Measurements from ENCODE around the gene DCPS.
A peak's percentile ranks its signal among the peaks of the same experiment; 100 is the strongest.
"Not testable (repeated sequence)": the region's sequence is repeated elsewhere in the genome, so short reads cannot be mapped to it uniquely, and the experiment has no call there.

DCPS gene

GRCh38 chr11:126345283-126345682 is 41.4 kb downstream of the DCPS start:
- DNase-seq (ENCODE audit: low read depth in 3 of 3): no peak

DNA sequence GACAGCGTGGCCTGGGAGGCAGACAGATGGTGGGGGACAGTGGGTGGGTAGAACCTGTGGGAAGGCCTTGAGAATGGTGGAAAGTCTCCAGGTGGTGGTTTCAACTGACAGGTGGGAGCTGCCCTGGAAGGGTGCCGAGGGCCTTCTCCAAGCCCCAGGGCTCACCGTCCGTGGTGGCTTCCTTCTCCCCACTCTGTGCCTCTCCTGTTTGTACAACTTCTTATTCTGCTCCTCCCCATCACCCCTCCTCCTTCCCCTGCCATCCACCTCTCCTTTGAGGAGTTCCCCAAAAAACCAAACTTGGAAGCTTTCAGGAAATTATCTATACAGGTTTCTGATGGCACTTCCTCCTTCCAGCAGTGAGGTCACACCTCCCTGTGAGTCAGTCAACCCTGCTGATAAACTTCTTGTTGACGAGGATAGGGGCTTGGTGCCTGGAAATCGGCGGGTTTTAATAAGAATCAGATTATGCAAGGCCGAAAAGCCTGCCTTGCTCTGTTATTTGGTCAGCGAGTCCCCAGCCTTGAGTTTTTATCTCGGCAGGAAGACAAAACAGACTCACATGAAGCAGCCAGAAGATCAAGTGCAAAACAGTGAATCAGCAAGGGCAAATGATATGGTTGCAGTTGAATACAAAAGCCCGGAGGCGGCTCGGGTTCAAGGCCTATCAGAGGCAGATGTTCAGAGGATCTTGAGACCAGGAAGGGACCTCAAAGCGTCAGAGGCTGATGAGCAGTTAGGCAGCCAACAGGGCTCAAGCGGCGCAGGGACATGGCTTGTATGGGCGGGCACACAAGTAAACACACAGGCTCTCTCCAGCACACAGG is 42.1 kb downstream of the DCPS start:
- no peak for DNase-seq (ENCODE audit: low read depth in 3 of 3)

DNA sequence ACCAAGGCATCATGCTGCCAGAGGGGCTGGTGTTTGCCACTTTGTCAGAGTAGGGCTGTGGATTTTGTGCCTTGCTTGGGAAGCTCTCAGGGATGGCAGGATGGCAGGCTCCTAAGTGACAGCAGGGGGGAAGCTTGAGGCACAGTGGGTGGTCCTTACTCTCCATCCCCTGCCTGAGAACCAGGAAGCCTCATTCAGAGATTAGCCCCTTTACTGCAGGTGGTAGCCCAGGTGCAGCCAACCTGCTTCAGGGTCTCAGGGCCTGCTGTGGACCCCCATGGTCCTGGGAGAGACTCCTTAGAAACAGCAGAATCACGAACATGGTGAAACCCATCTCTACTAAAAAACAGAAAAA is 42.7 kb downstream of the DCPS start:
- no peak for DNase-seq (ENCODE audit: low read depth in 3 of 3)

GRCh38 chr11:126346946-126347345 is 43.1 kb downstream of the DCPS start:
- not testable (repeated sequence) for DNase-seq (ENCODE audit: low read depth in 3 of 3)

GRCh38 chr11:126347751-126348668 is 44.1 kb downstream of the DCPS start:
- no peak for DNase-seq (ENCODE audit: low read depth in 3 of 3)

DNA sequence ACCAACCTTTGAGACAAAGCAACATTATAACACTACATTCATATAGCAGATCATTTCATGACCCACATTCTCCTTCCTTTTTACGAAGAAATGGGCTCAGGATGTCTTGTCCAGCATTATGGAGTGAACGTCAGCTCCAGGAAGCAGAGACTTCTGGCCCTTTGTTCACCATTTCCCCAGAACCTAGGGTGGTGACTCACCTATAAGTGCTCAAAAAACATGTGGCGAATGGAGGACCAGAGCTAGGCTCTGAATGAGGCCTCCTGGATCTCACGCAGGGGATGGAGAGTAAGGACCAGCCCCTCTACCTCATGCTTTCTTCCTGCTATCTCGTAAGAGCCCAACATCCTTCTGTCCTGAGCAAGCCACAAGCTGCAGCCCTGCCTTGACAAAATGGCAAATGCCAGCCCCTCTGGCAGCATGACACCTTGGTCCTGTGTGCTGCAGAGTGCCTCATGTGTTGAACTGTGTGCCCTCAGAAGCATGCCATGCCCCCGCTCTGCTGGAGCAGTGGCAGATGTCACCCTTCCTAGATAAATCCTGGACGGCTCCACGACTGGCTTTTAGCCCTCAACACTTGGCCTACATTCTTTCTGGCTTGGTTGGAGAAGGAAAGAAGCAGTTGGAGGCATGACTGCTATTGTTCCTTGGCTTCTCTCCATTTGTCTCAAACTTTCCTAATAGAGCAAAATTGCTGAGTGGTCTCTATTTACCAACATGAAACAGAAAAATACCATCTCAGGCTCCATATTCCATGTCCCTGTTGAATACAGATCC is 45.1 kb downstream of the DCPS start:
- no peak for DNase-seq (ENCODE audit: low read depth in 3 of 3)

- no peak for DNase-seq (ENCODE audit: low read depth in 3 of 3)
Measured at GRCh38 chr11:126350836-126351235, 47.0 kb downstream of the DCPS start.

DNA sequence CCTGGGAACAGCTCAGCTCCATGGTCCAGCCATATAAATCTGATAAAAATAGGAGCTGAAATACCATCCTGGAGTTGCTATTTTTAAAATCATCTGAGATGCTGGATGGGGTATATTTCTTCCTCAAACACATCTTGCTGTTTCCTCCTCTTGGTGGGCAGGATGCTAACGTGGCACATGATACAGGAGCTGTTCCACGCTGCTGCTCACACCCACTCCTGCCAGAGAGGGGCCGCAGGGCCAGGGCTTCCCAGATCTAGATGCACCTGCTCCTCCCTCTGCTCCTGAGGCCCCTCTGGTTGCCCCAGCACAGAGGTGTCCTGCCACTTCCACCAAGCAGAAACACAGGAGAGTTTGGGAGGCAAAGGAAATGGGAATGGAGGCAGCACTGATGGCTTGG is 48.3 kb downstream of the DCPS start:
- DNase-seq (ENCODE audit: low read depth in 3 of 3): no peak

GRCh38 chr11:126352934-126353801 is 49.3 kb downstream of the DCPS start:
- no peak for DNase-seq (ENCODE audit: low read depth in 3 of 3)

- DNase-seq (ENCODE audit: low read depth in 3 of 3): no peak
Measured at GRCh38 chr11:126354631-126355323, 50.9 kb downstream of the DCPS start.

GRCh38 chr11:126355324-126355925 is 51.6 kb downstream of the DCPS start, which contains the start of gene ST3GAL4:
TSS of gene ST3GAL4 (plus strand) at chr11:126355686. CDS start at chr11:126406156, 50,470 bp downstream.
- peak; percentile 37 to 82 (median 59) for DNase-seq (ENCODE audit: low read depth in 3 of 3)

- no peak for DNase-seq (ENCODE audit: low read depth in 3 of 3)
Measured at GRCh38 chr11:126355926-126356897, 52.4 kb downstream of the DCPS start.

DNA sequence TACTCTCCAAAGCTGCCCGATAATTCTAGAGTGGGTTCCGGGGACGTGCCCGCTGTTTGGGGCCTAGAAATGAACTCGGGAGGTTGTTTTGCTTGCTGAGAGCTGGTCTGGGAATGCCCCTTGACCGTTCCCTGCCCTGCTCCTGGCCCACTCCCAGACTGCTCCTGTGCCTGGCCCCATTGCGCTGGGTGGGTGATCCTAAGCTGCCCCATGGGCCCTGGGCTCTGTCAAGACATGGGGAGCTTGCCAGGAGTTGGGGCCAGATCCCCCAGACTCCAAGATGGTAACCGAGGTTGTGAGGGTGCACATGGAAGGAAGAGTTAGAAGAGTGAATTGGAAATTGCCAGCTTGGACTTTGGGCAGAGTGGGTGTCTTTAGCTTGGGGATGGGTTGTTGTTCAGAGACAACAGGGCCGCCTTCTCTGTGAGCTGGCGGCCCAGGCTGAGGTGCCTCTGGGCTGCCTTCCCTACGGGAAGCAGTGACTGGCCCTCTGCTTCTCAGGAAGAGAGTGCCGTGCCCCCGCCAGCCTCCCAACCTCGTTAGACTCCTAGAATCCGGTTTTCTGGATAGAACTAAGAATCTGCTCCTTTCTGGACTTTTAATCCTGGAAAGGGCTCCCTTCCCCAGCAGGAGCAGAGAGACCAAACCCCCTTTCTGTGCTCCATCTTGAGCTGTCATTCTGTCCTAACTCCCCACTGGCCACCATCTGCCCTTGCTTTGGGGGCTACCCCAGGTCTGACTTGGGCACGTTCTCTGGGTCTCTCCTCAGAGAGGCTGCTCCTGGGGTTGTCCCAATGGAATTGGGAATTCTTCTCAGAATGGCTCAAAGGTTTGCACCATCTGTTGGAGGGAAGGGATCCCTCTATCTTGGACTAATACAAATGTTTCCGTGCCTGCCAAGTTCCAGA is 53.4 kb downstream of the DCPS start:
- DNase-seq (ENCODE audit: low read depth in 3 of 3): no peak

- no peak for DNase-seq (ENCODE audit: low read depth in 3 of 3)
Measured at GRCh38 chr11:126357969-126358762, 54.3 kb downstream of the DCPS start.

DNA sequence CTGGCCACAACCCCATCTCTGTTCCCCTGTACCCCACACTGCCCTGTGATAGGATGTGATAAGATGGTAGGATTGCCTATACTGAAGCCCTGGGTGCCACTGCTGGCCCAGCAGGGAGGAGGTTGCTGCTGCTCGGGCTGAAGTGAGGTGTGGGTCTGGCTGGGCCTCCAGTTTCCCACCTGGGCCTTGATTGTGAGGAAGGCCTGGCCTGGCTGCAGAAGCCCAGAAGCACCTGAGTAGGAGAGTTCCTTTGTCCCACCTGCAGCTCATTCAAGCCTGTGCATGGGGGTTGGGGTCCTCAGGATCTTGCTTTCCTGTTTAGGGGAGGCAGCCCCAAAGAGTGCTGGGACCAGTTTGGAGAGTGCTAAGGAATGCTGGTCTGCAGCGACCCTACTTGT is 54.9 kb downstream of the DCPS start:
- no peak for DNase-seq (ENCODE audit: low read depth in 3 of 3)

DNA sequence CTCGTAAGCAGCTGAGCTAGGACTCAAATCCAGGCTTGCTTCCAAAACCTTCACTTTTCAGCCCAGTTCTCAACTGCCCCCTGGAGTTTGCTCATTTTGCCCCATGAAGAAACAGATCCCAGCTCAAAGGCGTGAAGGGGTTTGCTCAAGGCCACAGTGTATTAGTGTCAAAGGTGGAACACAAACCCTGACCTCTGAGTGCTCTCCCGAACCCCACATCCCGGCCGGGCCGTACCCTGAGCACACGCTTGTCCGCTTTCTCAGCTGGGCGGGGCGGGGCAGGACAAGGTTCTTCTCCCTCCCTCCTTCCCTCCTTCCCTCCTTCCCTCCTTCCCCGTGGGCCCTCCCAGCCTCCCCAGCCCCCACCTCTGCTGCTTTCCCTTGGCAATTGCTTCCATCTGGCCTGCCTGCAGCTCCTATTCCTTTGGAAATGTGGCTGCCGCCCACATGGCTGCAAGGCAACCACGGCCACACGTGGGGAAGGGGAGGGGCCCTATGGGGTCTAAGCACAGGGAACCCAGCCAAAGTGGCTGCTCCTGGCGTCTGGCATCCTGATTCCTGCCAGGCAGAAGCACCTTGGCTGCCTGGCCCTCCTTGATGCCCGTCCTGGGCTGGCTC is 55.7 kb downstream of the DCPS start:
- DNase-seq (ENCODE audit: low read depth in 3 of 3): no peak
